GM21786 (cell line): ENCODE results near the gene NBPF26.
"Not testable (repeated sequence)": the region's sequence is repeated elsewhere in the genome, so short reads cannot be mapped to it uniquely, and the experiment has no call there.

Source experiments
- ATAC-seq: cut with Tn5 transposase; IDR thresholded peaks from one replicate; pipeline ENCODE4 v1.9.1; 2021; ENCODE audit not compliant: unreplicated experiment

The NBPF26 gene

DNA sequence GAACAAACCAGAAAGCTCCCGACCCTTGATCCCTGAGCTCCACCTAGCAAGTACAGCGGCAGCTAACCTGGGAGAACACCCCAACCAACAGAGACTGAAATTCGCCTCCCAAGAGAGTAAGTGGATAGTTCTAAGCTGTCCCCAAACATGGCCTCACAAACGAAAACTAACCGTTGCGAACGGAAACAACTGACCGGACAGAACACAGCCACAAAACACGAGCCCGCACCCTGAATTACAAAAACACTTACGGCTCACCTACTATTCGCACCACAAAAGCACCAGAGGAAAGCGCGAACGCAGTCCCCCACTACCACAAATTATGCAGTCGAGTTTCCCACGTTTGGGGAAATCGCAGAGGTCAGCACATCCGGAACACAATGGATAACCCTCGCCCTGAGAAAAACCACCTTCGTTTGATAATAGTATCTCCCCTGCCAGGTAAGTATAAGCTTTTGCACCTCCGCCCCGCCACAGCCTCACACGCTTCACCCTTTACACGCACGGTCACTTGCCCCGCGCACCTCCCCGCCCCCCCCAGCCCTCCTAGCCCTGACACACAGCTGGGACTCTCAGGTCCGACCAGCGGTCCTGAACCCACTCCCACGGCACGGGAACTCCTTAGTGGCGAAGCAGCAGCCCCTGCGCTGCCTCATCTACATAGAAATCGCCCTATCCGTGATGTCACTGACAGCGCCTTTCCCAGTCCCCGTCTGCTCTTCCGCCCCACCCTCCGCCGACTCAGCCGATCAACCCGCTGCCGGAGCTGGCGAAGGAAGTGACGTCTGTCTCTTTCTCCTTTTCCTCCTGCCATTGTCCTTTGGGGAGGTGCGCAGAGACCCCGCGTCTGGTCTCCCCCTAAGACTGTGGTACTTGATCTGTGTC lies 127.0 kb downstream of the NBPF26 start:
- ATAC-seq, result not testable (repeated sequence)

DNA sequence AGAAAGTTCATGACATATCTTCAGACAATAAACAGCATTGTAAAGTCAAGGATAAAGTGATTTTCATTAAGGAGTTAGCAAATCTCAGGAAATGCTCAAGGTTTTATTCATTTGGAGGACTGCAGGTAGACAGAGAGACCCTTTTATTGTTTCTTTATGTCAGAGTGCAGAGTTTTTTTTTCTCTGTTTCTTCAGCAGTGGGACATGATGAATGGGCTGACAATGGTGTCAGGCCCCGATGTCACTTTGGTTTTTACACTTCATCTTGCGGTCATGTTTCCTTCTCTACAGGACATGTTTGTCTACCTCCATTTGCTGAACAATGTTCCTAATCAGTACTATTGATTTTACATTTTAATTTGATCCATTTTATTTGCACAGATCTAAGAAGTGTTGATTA lies 134.4 kb downstream of the NBPF26 start:
- ATAC-seq, result not testable (repeated sequence)

DNA sequence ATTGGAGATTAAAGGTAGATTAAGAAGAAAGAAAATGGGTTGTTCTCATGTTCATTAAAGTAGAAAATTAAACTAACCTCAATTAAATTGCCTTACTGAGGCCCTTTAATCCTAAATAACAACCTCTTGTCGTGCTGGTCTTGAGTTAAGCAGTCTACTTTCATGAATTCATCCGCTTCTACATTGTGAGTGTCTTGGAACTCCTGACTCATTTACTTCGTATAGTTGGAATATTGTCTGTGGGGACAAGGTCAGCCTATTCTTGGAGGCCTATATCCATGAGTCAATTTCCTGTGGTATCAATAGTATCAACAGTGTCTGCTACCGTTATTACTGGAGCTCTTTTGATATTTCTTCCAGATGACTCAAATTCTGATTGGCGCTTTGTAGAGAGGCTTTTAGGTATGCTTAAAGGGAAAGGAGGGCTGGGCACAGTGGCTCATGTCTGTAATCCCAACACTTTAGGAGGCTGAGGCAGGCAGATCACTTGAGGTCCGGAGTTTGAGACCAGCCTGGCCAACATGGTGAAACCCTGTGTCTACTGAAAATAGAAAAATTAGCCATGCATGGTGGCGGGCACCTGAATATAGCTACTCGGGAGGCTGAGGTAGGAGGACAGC lies 136.0 kb downstream of the NBPF26 start:
- ATAC-seq, result not testable (repeated sequence)

DNA sequence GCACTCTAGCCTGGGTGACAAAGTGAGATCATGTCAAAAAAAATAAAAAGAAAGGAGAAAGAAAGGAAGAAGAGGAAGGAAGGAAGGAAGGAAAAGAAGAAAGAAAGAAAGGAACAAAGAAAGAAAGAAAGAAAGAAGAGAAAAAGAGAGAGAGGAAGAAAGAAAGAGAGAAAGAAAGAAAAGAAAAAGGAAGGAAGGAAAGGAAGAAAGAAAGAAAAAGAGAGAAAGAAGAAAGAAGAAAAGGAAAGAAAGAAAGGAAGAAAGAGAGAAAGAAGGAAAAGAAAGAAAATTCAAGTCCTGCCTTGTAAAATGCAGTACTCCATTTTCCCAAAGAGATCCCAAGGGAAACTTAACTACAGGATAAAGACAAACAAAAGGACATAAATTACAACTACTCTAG lies 154.5 kb downstream of the NBPF26 start:
- ATAC-seq, result not testable (repeated sequence)

DNA sequence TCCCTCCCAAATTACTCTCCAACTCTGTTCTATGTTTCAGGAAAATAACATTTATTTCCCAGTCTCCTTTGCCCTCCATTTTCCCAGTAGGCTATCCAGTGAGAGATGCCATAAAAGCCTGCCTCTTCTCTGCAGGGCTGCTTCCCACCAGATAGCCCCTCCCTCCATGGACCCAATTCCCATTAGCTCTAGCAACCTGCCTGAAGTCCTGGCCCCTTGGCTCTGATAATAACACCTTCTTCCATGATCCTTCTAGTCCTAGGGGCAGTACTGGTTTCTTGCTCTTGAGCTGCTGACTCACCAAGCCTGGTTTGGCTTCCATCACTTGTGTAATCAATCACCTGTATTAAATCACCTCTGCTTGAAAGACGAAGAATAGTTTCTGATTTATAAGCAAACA lies 156.3 kb downstream of the NBPF26 start:
- ATAC-seq, result not testable (repeated sequence)

DNA sequence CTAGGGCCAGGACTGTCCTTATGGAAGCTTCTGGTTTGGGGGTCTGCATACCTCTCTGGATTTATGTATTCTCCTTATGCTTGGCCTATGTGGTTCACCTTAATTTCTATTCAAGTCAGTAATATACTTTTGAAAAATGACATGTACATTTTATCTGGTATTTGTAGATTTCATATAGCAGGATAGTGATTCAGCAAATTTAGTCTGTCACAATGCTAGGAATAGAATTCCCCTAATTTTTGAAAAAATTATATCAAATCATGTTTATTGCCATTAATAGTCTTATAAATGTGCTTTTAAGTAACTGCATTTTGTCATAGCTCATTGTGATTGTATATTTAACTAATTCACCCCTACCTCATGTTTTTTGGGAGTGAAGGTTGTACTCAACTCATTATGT lies 158.2 kb downstream of the NBPF26 start:
- not testable (repeated sequence) for ATAC-seq
